GM23338 (cell line): Measurements from ENCODE around the gene ZC3H13. TPM values are rescaled to one million over a fixed set of nuclear protein-coding genes. Genes with fewer than 3 reads are reported as not detected.
A peak's percentile ranks its signal among the peaks of the same experiment; 100 is the strongest.

Experiments
- ATAC-seq: fragments of 200-7000 bp; cut with Tn5 transposase; 3 replicates; pipeline ENCODE4 v1.9.1; 2020
- DNase-seq: peaks from one replicate; pipeline ENCODE4 v3.0.0-alpha.2; 2015; ENCODE audit warnings: low spot score
- H2AFZ ChIP-seq: fragments of 200-600 bp; sonication (generic); 2 replicates; pipeline ENCODE4 v1.8.0; 2016; ENCODE audit warnings: antibody characterized with exemption, mild to moderate bottlenecking, moderate library complexity
- H3F3A ChIP-seq: fragments of 200-600 bp; sonication (generic); replicated peaks from 2 replicates; pipeline ENCODE4 v1.8.0; 2017; ENCODE audit warnings: antibody characterized with exemption, mixed run types, low read depth
- H3K27ac ChIP-seq: fragments of 200-600 bp; sonication (generic); 2 replicates; pipeline ENCODE4 v1.6.1; 2016; ENCODE audit warnings: low read depth
- H3K27me3 ChIP-seq: fragments of 200-600 bp; sonication (generic); 2 replicates; pipeline ENCODE4 v1.8.0; 2016; ENCODE audit warnings: mild to moderate bottlenecking, mixed run types, moderate library complexity; ENCODE audit not compliant: insufficient read depth
- H3K36me3 ChIP-seq: fragments of 200-600 bp; sonication (generic); 2 replicates; pipeline ENCODE4 v1.8.0; 2016; ENCODE audit warnings: mild to moderate bottlenecking; ENCODE audit not compliant: insufficient read depth
- H3K4me1 ChIP-seq: fragments of 200-600 bp; sonication (generic); 2 replicates; pipeline ENCODE4 v1.8.0; 2016; ENCODE audit warnings: mild to moderate bottlenecking, moderate library complexity; ENCODE audit not compliant: insufficient read depth
- H3K4me2 ChIP-seq: fragments of 200-600 bp; sonication (generic); 2 replicates; pipeline ENCODE4 v1.7.1; 2017; ENCODE audit warnings: mixed run types
- H3K4me3 ChIP-seq: fragments of 200-600 bp; sonication (generic); 2 replicates; pipeline ENCODE4 v1.6.1; 2016; ENCODE audit warnings: mixed run types
- H3K79me2 ChIP-seq: fragments of 200-600 bp; sonication (generic); replicated peaks from 2 replicates; pipeline ENCODE4 v1.8.0; 2017; ENCODE audit warnings: mild to moderate bottlenecking; ENCODE audit not compliant: insufficient read depth
- H3K9me2 ChIP-seq: fragments of 200-600 bp; sonication (generic); 2 replicates; pipeline ENCODE4 v1.8.0; 2017; ENCODE audit not compliant: insufficient read depth
- H4K20me1 ChIP-seq: fragments of 200-600 bp; sonication (generic); replicated peaks from 2 replicates; pipeline ENCODE4 v1.8.0; 2017; ENCODE audit warnings: mild to moderate bottlenecking; ENCODE audit not compliant: insufficient read depth
- H3K27ac Mint-ChIP-seq: 2 replicates; pipeline ENCODE4 v1.8.0; 2020; ENCODE audit warnings: inconsistent platforms, mild to moderate bottlenecking, moderate library complexity, mixed read lengths
- H3K27me3 Mint-ChIP-seq: 3 replicates; pipeline ENCODE4 v1.8.0; 2022; ENCODE audit warnings: low read depth, mild to moderate bottlenecking, moderate library complexity, mixed read lengths, inconsistent platforms; ENCODE audit not compliant: insufficient read depth, poor library complexity
- H3K36me3 Mint-ChIP-seq: 3 replicates; pipeline ENCODE4 v1.8.0; 2021; ENCODE audit warnings: low read depth, mild to moderate bottlenecking, inconsistent platforms, moderate library complexity, mixed read lengths
- H3K4me1 Mint-ChIP-seq: 3 replicates; pipeline ENCODE4 v1.8.0; 2020; ENCODE audit warnings: mild to moderate bottlenecking, inconsistent platforms, mixed read lengths
- H3K4me3 Mint-ChIP-seq: 3 replicates; pipeline ENCODE4 v1.8.0; 2021; ENCODE audit warnings: moderate library complexity, mild to moderate bottlenecking, inconsistent platforms, mixed read lengths
- H3K9me3 Mint-ChIP-seq: 3 replicates; pipeline ENCODE4 v1.8.0; 2020; ENCODE audit warnings: moderate library complexity, mild to moderate bottlenecking, inconsistent platforms, mixed read lengths
- CREB1 ChIP-seq: fragments of 250-450 bp; sonication (Bioruptor Pico); IDR thresholded peaks from 2 replicates; pipeline ENCODE4 v1.5.0; 2020; ENCODE audit warnings: low read depth, mild to moderate bottlenecking, moderate library complexity
- ETS1 ChIP-seq: IDR thresholded peaks from 2 replicates; pipeline ENCODE4 v1.6.1; 2016; ENCODE audit warnings: antibody characterized with exemption
- EZH2phosphoT487 ChIP-seq: fragments of 200-600 bp; sonication (generic); IDR thresholded peaks from one replicate; pipeline ENCODE4 v1.8.1; 2018; ENCODE audit warnings: antibody characterized with exemption; ENCODE audit not compliant: unreplicated experiment
- JUNB ChIP-seq: IDR thresholded peaks from one replicate; pipeline ENCODE4 v1.6.1; 2016; ENCODE audit warnings: antibody characterized with exemption; ENCODE audit not compliant: unreplicated experiment
- NANOG ChIP-seq: IDR thresholded peaks from 2 replicates; pipeline ENCODE4 v1.6.1; 2016; ENCODE audit warnings: antibody characterized with exemption, borderline replicate concordance
- POLR2AphosphoS5 ChIP-seq: IDR thresholded peaks from 2 replicates; pipeline ENCODE4 v1.6.1; 2016; ENCODE audit warnings: antibody characterized with exemption, low read depth
- REST ChIP-seq: IDR thresholded peaks from one replicate; pipeline ENCODE4 v1.6.1; 2018; ENCODE audit warnings: antibody characterized with exemption; ENCODE audit not compliant: unreplicated experiment
- STAT1 ChIP-seq: IDR thresholded peaks from one replicate; pipeline ENCODE4 v1.6.1; 2016; ENCODE audit warnings: antibody characterized with exemption; ENCODE audit not compliant: unreplicated experiment
- ZNF114 ChIP-seq: fragments of 250-450 bp; sonication (Bioruptor Pico); IDR thresholded peaks from 2 replicates; pipeline ENCODE4 v1.5.0; 2020; ENCODE audit warnings: mild to moderate bottlenecking, moderate library complexity
- ZNF331 ChIP-seq: fragments of 250-450 bp; sonication (Bioruptor Pico); IDR thresholded peaks from 2 replicates; pipeline ENCODE4 v1.5.0; 2020; ENCODE audit warnings: low read depth, mild to moderate bottlenecking, moderate library complexity
- ZNF462 ChIP-seq: fragments of 250-450 bp; sonication (Bioruptor Pico); IDR thresholded peaks from 2 replicates; pipeline ENCODE4 v1.5.0; 2020; ENCODE audit warnings: mild to moderate bottlenecking, moderate library complexity
- polyA plus RNA-seq: library from polyadenylated mRNA; unstranded; fragments of >200 nt; fragmentation: Nextera tagmentation; extraction: Ambion mirVana; gene quantifications from 2 replicates; pipeline ENCODE4 v1.2.1, GENCODE V29; 2016
- total RNA-seq: library from RNA; depleted of rRNA; stranded (reverse); fragments of >200 nt; shearing (Covaris generic); gene quantifications from 2 replicates; pipeline ENCODE4 v1.2.3, GENCODE V29; 2014

Gene ZC3H13
- total and polyA plus RNA-seq, 2 experiments from 2014 or later, result 39.6 to 125 TPM

DNA sequence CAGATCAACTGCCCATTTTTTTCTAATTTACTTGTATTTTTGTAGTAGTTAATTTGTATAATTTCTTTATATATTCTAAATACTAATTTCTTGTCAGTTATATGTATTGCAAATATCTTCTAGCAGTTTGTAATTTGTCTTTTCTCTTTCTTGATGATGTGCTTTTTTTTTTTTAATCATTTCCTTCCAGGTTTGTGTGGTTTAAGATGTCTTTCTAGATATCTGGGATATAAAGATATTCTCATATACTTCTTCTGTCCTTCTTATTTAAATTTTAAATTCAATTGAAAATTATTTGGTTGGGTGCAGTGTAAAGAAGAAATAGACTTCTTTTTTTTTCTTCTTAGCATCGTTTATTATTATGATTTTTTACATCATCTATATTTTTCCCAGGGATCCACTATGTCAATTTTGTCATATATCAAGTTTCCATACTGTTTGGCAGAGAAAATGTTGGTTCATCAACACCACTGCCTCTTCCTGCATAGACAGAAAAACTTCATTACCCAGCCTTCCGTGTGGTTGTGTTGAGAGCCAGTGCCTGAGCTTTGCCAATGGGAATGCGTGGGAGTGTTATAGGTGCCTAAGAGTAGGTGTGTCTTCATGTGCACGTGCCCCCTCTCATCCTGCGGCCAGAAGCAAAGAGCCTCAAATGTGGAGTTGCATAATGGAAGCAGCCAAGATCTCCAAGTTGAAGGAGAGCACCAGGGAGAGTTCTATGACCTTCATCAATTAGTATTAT, 36.4 kb upstream of the ZC3H13 start:
- Mint-ChIP-seq H3K36me3 (no peaks in the 10 kb centered on the region), H3K27ac (no peak overlapping the region), H3K4me1 (no peaks in the 10 kb centered on the region), H3K27me3 (no peaks in the 10 kb centered on the region), H3K9me3 (no peaks in the 10 kb centered on the region), H3K4me3 (no peak overlapping the region)
- Histone ChIP-seq H3K4me3 (no peak overlapping the region), H3K27me3 (no peaks in the 10 kb centered on the region), H3K36me3 (no peaks in the 10 kb centered on the region), H3K79me2 (no peaks in the 10 kb centered on the region), H4K20me1 (no peaks in the 10 kb centered on the region), H3F3A (no peaks in the 10 kb centered on the region), H3K9me2 (peaks cover 6% of the 10 kb centered on the region; the same call in 1 of the 2 replicates), H2AFZ (no peak overlapping the region), H3K4me1 (no peaks in the 10 kb centered on the region), H3K27ac (no peak overlapping the region), H3K4me2 (no peak overlapping the region)
- ATAC-seq, result peak; percentile 74
- DNase-seq, result peak; percentile 17
- TF ChIP-seq ETS1 (no peak), REST (no peak), EZH2phosphoT487 (no peak), STAT1 (no peak), CREB1 (CRISPR knock-in tag) (no peak), POLR2AphosphoS5 (no peak), ZNF462 (no peak), NANOG (no peak), ZNF114 (CRISPR knock-in tag) (no peak), JUNB (no peak), ZNF331 (CRISPR knock-in tag) (no peak)
